ENCODE results near the gene RPL22. TPM values are rescaled to one million over a fixed set of nuclear protein-coding genes. Genes with fewer than 3 reads are reported as not detected.

RPL22 gene
- total RNA-seq, 1 experiment from 2014 or later = 456 TPM

- TF ChIP-seq ZBTB33 (IDR thresholded peaks at IDR 0.05; ENCODE audit: extremely low read depth, insufficient replicate concordance, low read length) (no peak), FOSL1 (IDR thresholded peaks at IDR 0.05; ENCODE audit: low read depth) (no peak), SRF (IDR thresholded peaks at IDR 0.05; ENCODE audit: low read depth) (no peak)
Measured at GRCh38 chr1:6145396-6145750, 54.0 kb downstream of the RPL22 start (continued).

GRCh38 chr1:6144647-6145395, 54.6 kb downstream of the RPL22 start:
- H3K9me2 ChIP-seq (ENCODE audit: insufficient read depth) = no peaks in the 10 kb centered on the region
- RAD21 ChIA-PET (ENCODE audit: low non-redundant PET in 1 of 2, low total read pairs in 2 of 2, uncharacterized antibody in 2 of 2, unreplicated experiment in 2 of 2) = no interaction called here
- H3K79me2 ChIP-seq (ENCODE audit: insufficient read depth, low read length) = no peaks in the 10 kb centered on the region
- H3K9me3 ChIP-seq (ENCODE audit: control insufficient read depth in 1 of 2, insufficient read depth in 1 of 2, low read depth in 1 of 2, low read length in 2 of 2) = no peaks in the 10 kb centered on the region
- CTCF ChIA-PET = no interaction called here
- H4K20me1 ChIP-seq (ENCODE audit: insufficient read depth) = no peaks in the 10 kb centered on the region
- intact Hi-C loops (cut with micrococcal nuclease) = no loop called here
- no peak for TF ChIP-seq FOSL1 (IDR thresholded peaks at IDR 0.05; ENCODE audit: low read depth)
- TF ChIP-seq EGR1 (IDR thresholded peaks at IDR 0.05; ENCODE audit: low read depth) = no peak
- no peak for TF ChIP-seq CEBPB (IDR thresholded peaks at IDR 0.05; ENCODE audit: low read depth)
- no peak for TF ChIP-seq EZH2phosphoT487 (IDR thresholded peaks at IDR 0.05; ENCODE audit: borderline replicate concordance)
- TF ChIP-seq SRF (IDR thresholded peaks at IDR 0.05; ENCODE audit: low read depth) = no peak
- TF ChIP-seq ZFX (IDR thresholded peaks at IDR 0.05) = no peak
- TF ChIP-seq POLR2AphosphoS5 (IDR thresholded peaks at IDR 0.05; ENCODE audit: low read depth, low read length) = no peak
- no peak for DNase-seq (ENCODE audit: low read depth, low spot score)
- POLR2A ChIA-PET = no interaction called here
- H3K4me3 ChIP-seq (replicated peaks in 1 of 2; ENCODE audit: low read depth in 1 of 2, low read length in 2 of 2) = no peak overlapping the region
- BruUV-seq (replicated peaks) = no TSS peak
- H3K36me3 ChIP-seq (ENCODE audit: control insufficient read depth in 1 of 2, insufficient read depth in 2 of 2, low read length in 2 of 2) = no peaks in the 10 kb centered on the region
- no peak overlapping the region for H3K27ac ChIP-seq (ENCODE audit: low read depth, low read length)
- ATAC-seq = no peak
- peaks cover 7 to 28% of the 10 kb centered on the region in 2 experiments; a peak in 3 of 4 replicates for H3K4me1 ChIP-seq (ENCODE audit: control insufficient read depth in 1 of 2, insufficient read depth in 2 of 2, low read length in 2 of 2)
- no peaks in the 10 kb centered on the region for H3K27me3 ChIP-seq (ENCODE audit: insufficient read depth, low read length)
- H3K4me2 ChIP-seq (ENCODE audit: low read length) = no peak overlapping the region
- H3K9ac ChIP-seq (ENCODE audit: low read length) = no peak overlapping the region
- H2AFZ ChIP-seq (ENCODE audit: low read depth, low read length, poor library complexity, severe bottlenecking) = no peak overlapping the region
